Mesenchymal stem cell (in vitro differentiated cells and primary cell): ENCODE results near the gene RNF121.
A peak's percentile ranks its signal among the peaks of the same experiment; 100 is the strongest.

Experiments used
- DNase-seq: peaks from one replicate; pipeline ENCODE4 v3.0.0-alpha.2; 2013
- H2AFZ ChIP-seq: one replicate; pipeline ENCODE4 v1.6.1; 2013; ENCODE audit warnings: low read depth, mild to moderate bottlenecking, control low read depth, inconsistent platforms, low read length, moderate library complexity
- H2AK5ac ChIP-seq: 2 replicates; pipeline ENCODE4 v1.6.1; 2013; ENCODE audit warnings: low read length, moderate library complexity, mild to moderate bottlenecking, inconsistent platforms; ENCODE audit not compliant: severe bottlenecking
- H2BK120ac ChIP-seq: one replicate; pipeline ENCODE4 v1.6.1; 2013; ENCODE audit warnings: low read depth, mild to moderate bottlenecking, inconsistent platforms, low read length, moderate library complexity
- H2BK12ac ChIP-seq, 2 experiments: one replicate each; pipeline ENCODE4 v1.6.1; 2013; ENCODE audit warnings: inconsistent platforms in 2 of 2, low read length in 2 of 2, mild to moderate bottlenecking in 2 of 2, moderate library complexity in 2 of 2, control low read depth in 1 of 2
- H2BK15ac ChIP-seq: one replicate; pipeline ENCODE4 v1.6.1; 2013; ENCODE audit warnings: mild to moderate bottlenecking, low read depth, inconsistent platforms; ENCODE audit not compliant: poor library complexity, severe bottlenecking
- H2BK5ac ChIP-seq: 2 replicates; pipeline ENCODE4 v1.6.1; 2013; ENCODE audit warnings: low read depth, mild to moderate bottlenecking, low read length, control low read depth, inconsistent platforms; ENCODE audit not compliant: poor library complexity, severe bottlenecking
- H3K14ac ChIP-seq, 2 experiments: one replicate each; pipeline ENCODE4 v1.6.1; 2013; ENCODE audit warnings: inconsistent platforms in 2 of 2, low read length in 2 of 2, control low read depth in 1 of 2, mild to moderate bottlenecking in 1 of 2, moderate library complexity in 1 of 2
- H3K18ac ChIP-seq, 2 experiments: one replicate each; pipeline ENCODE4 v1.6.1; 2013; ENCODE audit warnings: inconsistent platforms in 2 of 2, low read length in 2 of 2, control low read depth in 1 of 2, low read depth in 1 of 2, mild to moderate bottlenecking in 1 of 2
- H3K23ac ChIP-seq, 2 experiments: one replicate each; pipeline ENCODE4 v1.6.1; 2013; ENCODE audit warnings: inconsistent platforms in 2 of 2, low read length in 2 of 2, mild to moderate bottlenecking in 2 of 2, moderate library complexity in 2 of 2, control low read depth in 1 of 2
- H3K27ac ChIP-seq: 2 replicates; pipeline ENCODE4 v1.5.1; 2013; ENCODE audit warnings: mild to moderate bottlenecking, moderate library complexity, low read length, control low read depth, inconsistent platforms; ENCODE audit not compliant: poor library complexity, severe bottlenecking
- H3K27me3 ChIP-seq, 2 experiments: 2 replicates each; pipeline versions ENCODE4 v1.6.1 to v1.7.0; 2013; ENCODE audit warnings: low read length in 2 of 2, mild to moderate bottlenecking in 2 of 2, moderate library complexity in 2 of 2, control low read depth in 1 of 2, inconsistent platforms in 1 of 2; ENCODE audit not compliant: control insufficient read depth in 1 of 2, insufficient read depth in 1 of 2
- H3K36me3 ChIP-seq, 2 experiments: 2 replicates each; pipeline versions ENCODE4 v1.6.1 to v1.7.0; 2013; ENCODE audit warnings: low read length in 2 of 2, control low read depth in 1 of 2, inconsistent platforms in 1 of 2, low read depth in 1 of 2, mild to moderate bottlenecking in 1 of 2; ENCODE audit not compliant: insufficient read depth in 2 of 2, control insufficient read depth in 1 of 2
- H3K4ac ChIP-seq, 2 experiments: one replicate each; pipeline ENCODE4 v1.6.1; 2013; ENCODE audit warnings: inconsistent platforms in 2 of 2, low read length in 2 of 2, mild to moderate bottlenecking in 2 of 2, moderate library complexity in 2 of 2, control low read depth in 1 of 2, low read depth in 1 of 2
- H3K4me1 ChIP-seq: 2 replicates; pipeline ENCODE4 v1.6.1; 2013; ENCODE audit warnings: low read depth, low read length, control low read depth; ENCODE audit not compliant: control insufficient read depth, insufficient read depth
- H3K4me2 ChIP-seq: 2 replicates; pipeline ENCODE4 v1.6.1; 2013; ENCODE audit warnings: low read length, mild to moderate bottlenecking, inconsistent platforms; ENCODE audit not compliant: poor library complexity, severe bottlenecking
- H3K4me3 ChIP-seq, 2 experiments: 2 replicates each; pipeline versions ENCODE4 v1.5.1 to v1.7.0; 2013; ENCODE audit warnings: low read length in 2 of 2, mild to moderate bottlenecking in 2 of 2, control low read depth in 1 of 2, low read depth in 1 of 2; ENCODE audit not compliant: insufficient read depth in 1 of 2
- H3K79me1 ChIP-seq: replicated peaks from 2 replicates; pipeline ENCODE4 v1.6.1; 2013; ENCODE audit warnings: mild to moderate bottlenecking, control low read depth, low read length, inconsistent platforms; ENCODE audit not compliant: poor library complexity, severe bottlenecking
- H3K9ac ChIP-seq: 2 replicates; pipeline ENCODE4 v1.7.0; 2013; ENCODE audit warnings: mild to moderate bottlenecking, low read length, moderate library complexity
- H3K9me3 ChIP-seq: 2 replicates; pipeline ENCODE4 v1.7.0; 2013; ENCODE audit warnings: mild to moderate bottlenecking, low read length; ENCODE audit not compliant: control insufficient read depth
- H4K8ac ChIP-seq: one replicate; pipeline ENCODE4 v1.6.1; 2013; ENCODE audit warnings: inconsistent platforms, mild to moderate bottlenecking, low read length, moderate library complexity
- H4K91ac ChIP-seq: one replicate; pipeline ENCODE4 v1.6.1; 2013; ENCODE audit warnings: mild to moderate bottlenecking, low read length, inconsistent platforms
- WGBS: methylation state at CpG from one replicate; pipeline ENCODE4 v1.1.7; 2013; ENCODE audit warnings: mixed read lengths; 5-methylcytosine and 5-hydroxymethylcytosine counted together

The RNF121 gene

GRCh38 chr11:72002841-72003775, 74.3 kb downstream of the RNF121 start:
- H3K4me1 ChIP-seq: peaks cover 30% of the 10 kb centered on the region
- no peak overlapping the region for H2AFZ ChIP-seq
- no peak overlapping the region for H3K4ac ChIP-seq
- H3K79me1 ChIP-seq: peaks cover 22% of the 10 kb centered on the region
- no peak overlapping the region for H4K8ac ChIP-seq
- H2AK5ac ChIP-seq: no peak overlapping the region
- no peak overlapping the region for H2BK120ac ChIP-seq
- H3K27me3 ChIP-seq: no peaks in the 10 kb centered on the region
- H3K14ac ChIP-seq: no peak overlapping the region
- no peak for DNase-seq
- 98% methylated on average over 10 of the region's 12 CpGs for WGBS
- peaks cover 76 to 89% of the 10 kb centered on the region in 2 experiments for H3K36me3 ChIP-seq
- H3K4me3 ChIP-seq: no peak overlapping the region
- H4K91ac ChIP-seq: no peak overlapping the region
- no peak overlapping the region for H3K9ac ChIP-seq
- H2BK5ac ChIP-seq: no peak overlapping the region
- H3K23ac ChIP-seq: no peak overlapping the region
- H3K9me3 ChIP-seq: no peaks in the 10 kb centered on the region
- H3K27ac ChIP-seq: peak overlapping the region; percentile 10
- H3K18ac ChIP-seq: no peak overlapping the region
- H2BK15ac ChIP-seq: no peak overlapping the region
- H2BK12ac ChIP-seq: no peak overlapping the region
- H3K4me2 ChIP-seq: no peak overlapping the region

- Histone ChIP-seq H3K36me3 (peaks cover 83 to 90% of the 10 kb centered on the region in 2 experiments), H3K4me2 (no peak overlapping the region), H3K4me3 (no peak overlapping the region), H3K18ac (no peak overlapping the region), H3K27ac (no peak overlapping the region), H3K14ac (no peak overlapping the region), H3K79me1 (peaks cover 20% of the 10 kb centered on the region), H2AK5ac (no peak overlapping the region), H4K91ac (no peak overlapping the region), H2BK12ac (no peak overlapping the region), H3K27me3 (no peaks in the 10 kb centered on the region), H2BK5ac (no peak overlapping the region), H3K23ac (no peak overlapping the region), H3K4me1 (peaks cover 29% of the 10 kb centered on the region), H3K9ac (no peak overlapping the region), H4K8ac (no peak overlapping the region), H2AFZ (no peak overlapping the region), H3K9me3 (no peaks in the 10 kb centered on the region), H2BK120ac (no peak overlapping the region), H2BK15ac (no peak overlapping the region), H3K4ac (no peak overlapping the region)
- DNase-seq: no peak
- WGBS: 98% methylated on average over 14 of the region's 20 CpGs
Observed at GRCh38 chr11:72003776-72004171, 74.9 kb downstream of the RNF121 start.

GRCh38 chr11:72004515-72005346, 75.9 kb downstream of the RNF121 start:
- Histone ChIP-seq H3K4ac (no peak overlapping the region), H3K79me1 (peaks cover 22% of the 10 kb centered on the region), H2AK5ac (no peak overlapping the region), H3K4me3 (no peak overlapping the region), H3K14ac (no peak overlapping the region), H3K36me3 (peaks cover 91 to 95% of the 10 kb centered on the region in 2 experiments), H3K27ac (no peak overlapping the region), H3K4me1 (peaks cover 20% of the 10 kb centered on the region), H3K9ac (no peak overlapping the region), H2BK12ac (no peak overlapping the region), H3K9me3 (no peaks in the 10 kb centered on the region), H3K23ac (no peak overlapping the region), H2BK5ac (no peak overlapping the region), H4K91ac (no peak overlapping the region), H3K27me3 (no peaks in the 10 kb centered on the region), H3K4me2 (no peak overlapping the region), H4K8ac (no peak overlapping the region), H2AFZ (no peak overlapping the region), H3K18ac (no peak overlapping the region), H2BK120ac (no peak overlapping the region), H2BK15ac (no peak overlapping the region)
- DNase-seq: no peak
- WGBS: 96% methylated on average over 16 of the region's 16 CpGs
